Loucy (cell line): ENCODE data around the gene C2orf68.

ENCODE experiments used
- H2AFZ ChIP-seq: fragments of 200-600 bp; sonication (generic); 2 replicates; pipeline ENCODE4 v1.6.0; 2016; ENCODE audit warnings: antibody characterized with exemption, mild to moderate bottlenecking, low read length, moderate library complexity
- H3F3A ChIP-seq: fragments of 200-600 bp; 2 replicates; pipeline ENCODE4 v1.6.0; 2016; ENCODE audit warnings: antibody characterized with exemption, low read depth, mild to moderate bottlenecking
- H3K27me3 ChIP-seq: fragments of 200-600 bp; sonication (generic); 2 replicates; pipeline ENCODE4 v1.6.1; 2014; ENCODE audit warnings: low read length, mild to moderate bottlenecking; ENCODE audit not compliant: insufficient read depth, poor library complexity, severe bottlenecking
- H3K36me3 ChIP-seq: fragments of 200-600 bp; sonication (generic); 2 replicates; pipeline ENCODE4 v1.6.1; 2016; ENCODE audit warnings: low read length; ENCODE audit not compliant: insufficient read depth
- H3K4me1 ChIP-seq: fragments of 200-600 bp; sonication (generic); 2 replicates; pipeline ENCODE4 v1.5.1; 2014; ENCODE audit warnings: low read length, mild to moderate bottlenecking; ENCODE audit not compliant: insufficient read depth, poor library complexity, severe bottlenecking
- H3K4me2 ChIP-seq: fragments of 200-600 bp; sonication (generic); 2 replicates; pipeline ENCODE4 v1.6.0; 2014; ENCODE audit warnings: antibody characterized with exemption, low read length, low read depth, mild to moderate bottlenecking; ENCODE audit not compliant: poor library complexity, severe bottlenecking
- H3K4me3 ChIP-seq: fragments of 200-600 bp; sonication (generic); 2 replicates; pipeline ENCODE4 v1.5.1; 2014; ENCODE audit warnings: low read length, mild to moderate bottlenecking, mixed read lengths; ENCODE audit not compliant: poor library complexity, severe bottlenecking
- H3K79me2 ChIP-seq: fragments of 200-600 bp; sonication (generic); 2 replicates; pipeline ENCODE4 v1.6.1; 2014; ENCODE audit warnings: low read length; ENCODE audit not compliant: insufficient read depth
- H3K9ac ChIP-seq: fragments of 200-600 bp; sonication (generic); 2 replicates; pipeline ENCODE4 v1.6.0; 2014; ENCODE audit warnings: mild to moderate bottlenecking, low read depth, low read length, moderate library complexity; ENCODE audit not compliant: poor library complexity, severe bottlenecking
- H3K9me2 ChIP-seq: fragments of 200-600 bp; sonication (generic); replicated peaks from 2 replicates; pipeline ENCODE4 v1.6.1; 2016; ENCODE audit warnings: low read depth, low read length, mixed read lengths
- H3K9me3 ChIP-seq: fragments of 200-600 bp; sonication (generic); 2 replicates; pipeline ENCODE4 v1.6.1; 2014; ENCODE audit warnings: mild to moderate bottlenecking, antibody characterized with exemption, low read length, low read depth; ENCODE audit not compliant: insufficient read depth
- H4K20me1 ChIP-seq: fragments of 200-600 bp; sonication (generic); 2 replicates; pipeline ENCODE4 v1.6.0; 2014; ENCODE audit warnings: antibody characterized with exemption, low read length, mild to moderate bottlenecking; ENCODE audit not compliant: insufficient read depth, poor library complexity, severe bottlenecking
- CTCF ChIP-seq: fragments of 200-600 bp; sonication (generic); conservative IDR thresholded peaks from 2 replicates; pipeline ENCODE4 v1.5.1; 2014; ENCODE audit warnings: mild to moderate bottlenecking, antibody characterized with exemption, low read length
- EZH2phosphoT487 ChIP-seq: fragments of 200-600 bp; IDR thresholded peaks from 2 replicates; pipeline ENCODE4 v1.6.1; 2018; ENCODE audit warnings: antibody characterized with exemption, mild to moderate bottlenecking, moderate library complexity, borderline replicate concordance

The C2orf68 gene

DNA sequence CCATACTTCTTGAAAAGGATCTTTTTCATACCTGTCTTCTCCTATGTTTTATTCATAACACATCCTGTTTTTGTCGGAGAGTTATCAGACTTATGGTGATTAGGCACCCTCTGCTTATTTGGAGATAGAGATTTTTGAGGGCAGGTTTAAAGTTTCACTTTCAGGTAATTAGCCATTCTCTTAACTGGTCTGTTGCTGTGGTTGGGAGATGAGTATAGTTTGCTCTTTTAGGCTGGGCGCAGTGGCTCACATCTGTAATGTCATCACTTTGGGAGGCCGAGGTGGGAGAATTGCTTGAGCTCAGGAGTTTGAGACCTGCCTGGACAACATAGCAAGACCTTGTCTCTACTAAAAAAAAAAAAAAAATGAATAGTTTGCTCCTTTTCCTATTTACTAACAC is 30.9 kb upstream of the C2orf68 start:
- no peak overlapping the region for H3K9ac ChIP-seq
- no peaks in the 10 kb centered on the region for H3K79me2 ChIP-seq
- H3K36me3 ChIP-seq: peaks cover 94% of the 10 kb centered on the region
- no peak overlapping the region for H2AFZ ChIP-seq
- no peaks in the 10 kb centered on the region for H3K4me1 ChIP-seq
- no peaks in the 10 kb centered on the region for H3K9me2 ChIP-seq
- H3K9me3 ChIP-seq: no peaks in the 10 kb centered on the region
- H3K4me2 ChIP-seq: no peak overlapping the region
- no peaks in the 10 kb centered on the region for H3F3A ChIP-seq
- H4K20me1 ChIP-seq: no peaks in the 10 kb centered on the region
- no peaks in the 10 kb centered on the region for H3K27me3 ChIP-seq
- TF ChIP-seq EZH2phosphoT487 (no peak), CTCF (no peak)
- no peak overlapping the region for H3K4me3 ChIP-seq

- Histone ChIP-seq H3K36me3 (peaks cover 91% of the 10 kb centered on the region), H4K20me1 (peaks cover 7% of the 10 kb centered on the region)
These were observed 23.8 kb upstream of the C2orf68 start for GRCh38 chr2:85635636-85636035.

DNA sequence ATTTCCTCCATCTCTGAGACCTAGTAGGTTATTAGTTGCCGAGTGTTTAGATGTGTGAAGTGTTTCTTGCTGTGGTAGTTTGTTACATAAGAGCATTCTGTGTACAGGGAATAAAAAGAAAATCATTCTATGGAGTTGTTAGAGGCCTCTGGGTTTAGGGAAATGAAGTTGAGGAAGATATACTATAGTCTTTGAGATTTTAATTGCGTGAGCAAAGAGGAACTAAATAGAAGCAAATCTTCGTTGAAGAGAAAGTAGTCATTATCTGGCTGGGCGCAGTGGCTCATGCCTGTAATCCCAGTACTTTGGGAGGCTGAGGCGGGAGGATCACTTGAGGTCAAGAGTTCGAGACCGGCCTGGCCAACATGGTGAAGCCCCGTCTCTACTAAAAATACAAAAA is 23.1 kb upstream of the C2orf68 start:
- Histone ChIP-seq H3K4me2 (no peak overlapping the region), H3K9me2 (no peaks in the 10 kb centered on the region), H3K4me1 (no peaks in the 10 kb centered on the region), H3K27me3 (no peaks in the 10 kb centered on the region), H4K20me1 (peaks cover 7% of the 10 kb centered on the region), H2AFZ (no peak overlapping the region), H3K4me3 (no peak overlapping the region), H3K79me2 (peaks cover 17% of the 10 kb centered on the region; the same call in 1 of the 2 replicates), H3F3A (no peaks in the 10 kb centered on the region; the same call in 1 of the 2 replicates), H3K9ac (no peak overlapping the region), H3K9me3 (no peaks in the 10 kb centered on the region), H3K36me3 (peaks cover 94% of the 10 kb centered on the region)
- TF ChIP-seq EZH2phosphoT487 (no peak), CTCF (no peak)

More at GRCh38 chr2:85635636-85636035, 23.8 kb upstream of the C2orf68 start:
- no peaks in the 10 kb centered on the region for H3K4me1 ChIP-seq
- H3K79me2 ChIP-seq: peaks cover 17% of the 10 kb centered on the region; the same call in 1 of the 2 replicates
- H3K27me3 ChIP-seq: no peaks in the 10 kb centered on the region
- no peaks in the 10 kb centered on the region for H3K9me3 ChIP-seq
- H3K9me2 ChIP-seq: no peaks in the 10 kb centered on the region
- H3K4me3 ChIP-seq: no peak overlapping the region
- TF ChIP-seq EZH2phosphoT487 (no peak), CTCF (no peak)
- H2AFZ ChIP-seq: no peak overlapping the region
- no peak overlapping the region for H3K9ac ChIP-seq
- no peak overlapping the region for H3K4me2 ChIP-seq
- no peaks in the 10 kb centered on the region; the same call in 1 of the 2 replicates for H3F3A ChIP-seq
